ENCODE results near the gene TP53I13. TPM values are rescaled to one million over a fixed set of nuclear protein-coding genes. Genes with fewer than 3 reads are reported as not detected.

The TP53I13 gene
- total RNA-seq, 1 experiment from 2014 or later: 28.1 TPM

DNA sequence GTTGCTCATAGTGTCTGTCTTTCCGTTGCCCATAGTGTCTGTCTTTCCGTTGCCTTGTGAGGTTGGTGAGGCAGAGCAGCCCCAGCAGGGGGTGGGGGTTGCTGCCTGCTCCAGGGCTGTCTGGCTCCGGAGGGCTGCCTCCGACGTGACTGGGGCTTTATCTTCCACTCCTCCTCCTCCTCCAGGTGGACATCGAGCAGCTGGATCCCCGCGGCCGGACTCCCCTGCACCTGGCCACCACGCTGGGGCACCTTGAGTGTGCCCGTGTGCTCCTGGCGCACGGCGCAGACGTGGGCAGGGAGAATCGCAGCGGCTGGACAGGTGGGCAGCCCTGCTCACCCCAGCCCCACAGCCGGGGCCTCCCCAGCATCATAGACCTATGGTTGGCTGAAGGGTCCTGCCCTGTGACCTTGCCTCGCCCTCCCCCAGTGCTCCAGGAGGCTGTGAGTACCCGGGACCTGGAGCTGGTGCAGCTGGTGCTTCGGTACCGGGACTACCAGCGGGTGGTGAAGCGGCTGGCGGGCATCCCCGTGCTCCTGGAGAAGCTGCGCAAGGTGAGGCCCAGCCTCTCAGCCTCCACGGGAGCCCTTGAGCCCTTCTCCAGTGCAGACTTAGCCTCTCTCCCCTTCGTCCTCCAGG, 39.2 kb downstream of the TP53I13 start:
- H4K20me1 ChIP-seq (ENCODE audit: control insufficient read depth, insufficient read depth, insufficient read length): no peaks in the 10 kb centered on the region
- DNase-seq: peak; percentile 31
- no peak overlapping the region for H3K18ac ChIP-seq (ENCODE audit: insufficient read length, low read depth, low read length)
- no peak overlapping the region for H2BK20ac ChIP-seq (ENCODE audit: low read depth, low read length, poor library complexity, severe bottlenecking)
- H3K9ac ChIP-seq (ENCODE audit: extremely low read depth, insufficient read length, low read length): no peak overlapping the region
- no peaks in the 10 kb centered on the region for H3K9me3 ChIP-seq (ENCODE audit: control insufficient read depth, low read depth, low read length)
- no peak overlapping the region for H3K27ac ChIP-seq (ENCODE audit: insufficient read length, low read depth, low read length)
- H3K23me2 ChIP-seq (ENCODE audit: insufficient read length, low read depth, low read length, poor library complexity, severe bottlenecking): no peaks in the 10 kb centered on the region
- H4K91ac ChIP-seq (ENCODE audit: insufficient read length, low read depth, low read length): no peak overlapping the region
- H3K4me3 Mint-ChIP-seq: no peak overlapping the region
- H3K4me2 ChIP-seq (ENCODE audit: insufficient read depth, insufficient read length, low read length): no peak overlapping the region
- TF ChIP-seq, protein P1, sequence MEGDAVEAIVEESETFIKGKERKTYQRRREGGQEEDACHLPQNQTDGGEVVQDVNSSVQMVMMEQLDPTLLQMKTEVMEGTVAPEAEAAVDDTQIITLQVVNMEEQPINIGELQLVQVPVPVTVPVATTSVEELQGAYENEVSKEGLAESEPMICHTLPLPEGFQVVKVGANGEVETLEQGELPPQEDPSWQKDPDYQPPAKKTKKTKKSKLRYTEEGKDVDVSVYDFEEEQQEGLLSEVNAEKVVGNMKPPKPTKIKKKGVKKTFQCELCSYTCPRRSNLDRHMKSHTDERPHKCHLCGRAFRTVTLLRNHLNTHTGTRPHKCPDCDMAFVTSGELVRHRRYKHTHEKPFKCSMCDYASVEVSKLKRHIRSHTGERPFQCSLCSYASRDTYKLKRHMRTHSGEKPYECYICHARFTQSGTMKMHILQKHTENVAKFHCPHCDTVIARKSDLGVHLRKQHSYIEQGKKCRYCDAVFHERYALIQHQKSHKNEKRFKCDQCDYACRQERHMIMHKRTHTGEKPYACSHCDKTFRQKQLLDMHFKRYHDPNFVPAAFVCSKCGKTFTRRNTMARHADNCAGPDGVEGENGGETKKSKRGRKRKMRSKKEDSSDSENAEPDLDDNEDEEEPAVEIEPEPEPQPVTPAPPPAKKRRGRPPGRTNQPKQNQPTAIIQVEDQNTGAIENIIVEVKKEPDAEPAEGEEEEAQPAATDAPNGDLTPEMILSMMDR (conservative IDR thresholded peaks at IDR 0.05): no peak
- no peak overlapping the region for H3K4ac ChIP-seq (ENCODE audit: low read depth, low read length)
- no peak overlapping the region for H3T11ph ChIP-seq (ENCODE audit: low read length)
- H2BK15ac ChIP-seq (ENCODE audit: low read depth, low read length): no peak overlapping the region
- H3K36me3 Mint-ChIP-seq (ENCODE audit: insufficient read depth in 1 of 3, low read depth in 3 of 3): peaks cover 2 to 8% (median 7%) of the 10 kb centered on the region in 3 experiments; a peak in 4 of 7 replicates
- WGBS (ENCODE audit: extremely low coverage, insufficient read length, low lambda C conversion rate): no CpG with 5 or more reads among the region's 29 CpGs
- no peak overlapping the region for H4K5ac ChIP-seq (ENCODE audit: insufficient read length, low read depth, low read length)
- no peak overlapping the region for H2BK120ac ChIP-seq (ENCODE audit: low read depth, low read length, poor library complexity, severe bottlenecking)
- H3K79me2 ChIP-seq (ENCODE audit: insufficient read depth, low read length): no peaks in the 10 kb centered on the region
- H2BK12ac ChIP-seq (ENCODE audit: insufficient read length, low read depth, low read length): no peak overlapping the region
- no peaks in the 10 kb centered on the region for H3K79me1 ChIP-seq (ENCODE audit: insufficient read depth, low read depth, low read length, poor library complexity, severe bottlenecking)
- H3K27ac Mint-ChIP-seq: no peak overlapping the region; a peak in 1 of 7 replicates
- no peak overlapping the region for H2AK5ac ChIP-seq (ENCODE audit: insufficient read length, low read length)
- no peak overlapping the region for H3K14ac ChIP-seq (ENCODE audit: insufficient read depth, low read length)
- H3K27me3 Mint-ChIP-seq (ENCODE audit: low read depth): peaks cover 11% of the 10 kb centered on the region
- no peak overlapping the region for H3K23ac ChIP-seq (ENCODE audit: insufficient read length, low read depth, low read length)
- H2BK5ac ChIP-seq (ENCODE audit: insufficient read length, low read length): no peak overlapping the region
- H3K4me1 ChIP-seq (ENCODE audit: insufficient read depth, low read length): no peaks in the 10 kb centered on the region
- no peak overlapping the region for H4K8ac ChIP-seq (replicated peaks; ENCODE audit: insufficient read length, low read depth, low read length)
- H2AFZ ChIP-seq (ENCODE audit: low read length): no peak overlapping the region
- no peaks in the 10 kb centered on the region for H3K27me3 ChIP-seq (ENCODE audit: insufficient read depth, low read length)
- peaks cover 0 to 12% of the 10 kb centered on the region in 2 experiments; a peak in 2 of 4 replicates for H3K4me1 Mint-ChIP-seq
- no peak overlapping the region for H3K56ac ChIP-seq (ENCODE audit: insufficient read length, low read depth, low read length)
- H3K9me3 Mint-ChIP-seq: no peaks in the 10 kb centered on the region; a peak in 1 of 5 replicates

All from H9 (cell line).